GM12878 (cell line): ENCODE data around the gene HOXD13.

Source experiments
- BRCA1 ChIP-seq: IDR thresholded peaks from 2 replicates; pipeline ENCODE4 v1.6.1; 2011; ENCODE audit warnings: low read depth, low read length, improper control_type of control experiment
- CHD4 ChIP-seq: fragments of 200-600 bp; sonication (generic); IDR thresholded peaks from 2 replicates; pipeline ENCODE4 v1.6.1; 2016; ENCODE audit warnings: mild to moderate bottlenecking
- CTCF ChIP-seq, 3 experiments: IDR thresholded peaks in 2 of 3; conservative IDR thresholded peaks in 1 of 3; 2 replicates each; pipeline ENCODE4 v1.5.1; 2011; ENCODE audit warnings: low read depth in 3 of 3, low read length in 3 of 3, mild to moderate bottlenecking in 3 of 3, control low read depth in 2 of 3, moderate library complexity in 2 of 3, inconsistent platforms in 1 of 3, mixed read lengths in 1 of 3; ENCODE audit not compliant: control insufficient read depth in 2 of 3, insufficient read depth in 1 of 3; ENCODE audit errors: extremely low read depth in 1 of 3
- EGR1 ChIP-seq, 2 experiments: IDR thresholded peaks; 1 replicate in 1 of 2; 2 replicates in 1 of 2; pipeline ENCODE4 v1.6.1; 2011 to 2012; ENCODE audit warnings: low read depth in 2 of 2, low read length in 2 of 2, borderline replicate concordance in 1 of 2, mild to moderate bottlenecking in 1 of 2, moderate library complexity in 1 of 2
- EZH2 ChIP-seq: IDR thresholded peaks from 2 replicates; pipeline ENCODE4 v1.6.1; 2012; ENCODE audit warnings: low read depth, mild to moderate bottlenecking, control low read depth, inconsistent platforms, low read length, borderline replicate concordance; ENCODE audit not compliant: control insufficient read depth
- FOXM1 ChIP-seq: IDR thresholded peaks from 2 replicates; pipeline ENCODE4 v1.6.1; 2012; ENCODE audit warnings: low read depth, mild to moderate bottlenecking, inconsistent platforms, low read length, moderate library complexity
- JUNB ChIP-seq: IDR thresholded peaks from 2 replicates; pipeline ENCODE4 v1.6.1; 2016; ENCODE audit warnings: antibody characterized with exemption, mild to moderate bottlenecking
- KAT2A ChIP-seq: conservative IDR thresholded peaks from 2 replicates; pipeline ENCODE4 v1.6.1; 2011; ENCODE audit warnings: low read depth, low read length; ENCODE audit not compliant: control insufficient read depth
- USF2 ChIP-seq: IDR thresholded peaks from 2 replicates; pipeline ENCODE4 v1.6.1; 2011; ENCODE audit warnings: low read depth, low read length, improper control_type of control experiment, borderline replicate concordance

- TF ChIP-seq FOXM1 (no peak), EZH2 (no peak), JUNB (no peak), USF2 (no peak), EGR1 (IDR thresholded peaks at IDR 0.05; ENCODE audit: borderline replicate concordance in 1 of 2, low read depth in 2 of 2, low read length in 2 of 2) (no peak), KAT2A (no peak), BRCA1 (no peak), CHD4 (no peak), CTCF (IDR thresholded peaks at IDR 0.05 in 2 of 3, conservative IDR thresholded peaks at IDR 0.05 in 1 of 3; ENCODE audit: control insufficient read depth in 2 of 3, extremely low read depth in 1 of 3, insufficient read depth in 1 of 3, low read depth in 3 of 3, low read length in 3 of 3) (no peak)
Measured at GRCh38 chr2:176130957-176131847, 38.7 kb downstream of the HOXD13 start.
